GM18502 (cell line): ENCODE measurements around the gene DPYSL3.
"Not testable (repeated sequence)": the region's sequence is repeated elsewhere in the genome, so short reads cannot be mapped to it uniquely, and the experiment has no call there.

Source experiments
- ATAC-seq: cut with Tn5 transposase; IDR thresholded peaks from one replicate; pipeline ENCODE4 v1.9.1; 2021; ENCODE audit warnings: mild to moderate bottlenecking; ENCODE audit not compliant: unreplicated experiment, poor library complexity

Gene DPYSL3

GRCh38 chr5:147509710-147510651 is at the start of gene DPYSL3:
DPYSL3 (minus strand) TSS chr5:147510068; CDS start chr5:147509858, 210 bp downstream.
- no peak for ATAC-seq

GRCh38 chr5:147558826-147559225 is 49.0 kb upstream of the DPYSL3 start:
- ATAC-seq: peak; percentile 77

GRCh38 chr5:147557876-147558745 is 48.2 kb upstream of the DPYSL3 start:
- ATAC-seq: no peak

GRCh38 chr5:147555176-147555575 is 45.3 kb upstream of the DPYSL3 start:
- ATAC-seq: no peak

- no peak for ATAC-seq
These were observed 44.5 kb upstream of the DPYSL3 start for GRCh38 chr5:147554261-147554817.

- ATAC-seq: not testable (repeated sequence)
These were observed 43.9 kb upstream of the DPYSL3 start for GRCh38 chr5:147553817-147554216.

GRCh38 chr5:147552897-147553296 is 43.0 kb upstream of the DPYSL3 start:
- ATAC-seq: no peak

GRCh38 chr5:147551677-147552076 is 41.8 kb upstream of the DPYSL3 start:
- ATAC-seq: no peak

- ATAC-seq: no peak
These were observed 37.9 kb upstream of the DPYSL3 start for GRCh38 chr5:147547730-147548129.

GRCh38 chr5:147544556-147544955 is 34.7 kb upstream of the DPYSL3 start:
- ATAC-seq: no peak

GRCh38 chr5:147539053-147539452 is 29.2 kb upstream of the DPYSL3 start:
- ATAC-seq: no peak

- no peak for ATAC-seq
These were observed 28.4 kb upstream of the DPYSL3 start for GRCh38 chr5:147538236-147538635.

- ATAC-seq: no peak
These were observed 24.5 kb upstream of the DPYSL3 start for GRCh38 chr5:147534172-147534951.

- no peak for ATAC-seq
These were observed 22.3 kb upstream of the DPYSL3 start for GRCh38 chr5:147532156-147532555.

- no peak for ATAC-seq
These were observed 20.9 kb upstream of the DPYSL3 start for GRCh38 chr5:147530530-147531389.

- ATAC-seq: no peak
These were observed 13.2 kb upstream of the DPYSL3 start for GRCh38 chr5:147523069-147523468.

GRCh38 chr5:147522435-147522834 is 12.6 kb upstream of the DPYSL3 start:
- ATAC-seq: no peak

GRCh38 chr5:147520450-147520849 is 10.6 kb upstream of the DPYSL3 start:
- ATAC-seq: no peak

- no peak for ATAC-seq
These were observed 9.5 kb upstream of the DPYSL3 start for GRCh38 chr5:147519380-147519779.
